Gastrocnemius medialis (tissue), 4 donors: ENCODE measurements around the gene ZFYVE26. TPM values are rescaled to one million over a fixed set of nuclear protein-coding genes. Genes with fewer than 3 reads are reported as not detected.

ENCODE experiments used
- ATAC-seq, 2 donors: fragments of 150-250 bp; one replicate each; pipeline ENCODE4 v1.9.1; 2016
- DNase-seq, 2 donors: peaks; one replicate each; pipeline ENCODE4 v3.0.0-alpha.2; 2019
- H3K27ac ChIP-seq, 4 donors: fragments of 200-600 bp; sonication (generic); 1 replicate in 1 of 4; 2 replicates in 3 of 4; pipeline ENCODE4 v1.5.1; 2016 to 2018; ENCODE audit warnings: mild to moderate bottlenecking in 2 of 4, moderate library complexity in 1 of 4
- H3K27me3 ChIP-seq, 3 donors: fragments of 200-600 bp; sonication (generic) in 2 of 3; 1 replicate in 1 of 3; 2 replicates in 2 of 3; pipeline versions ENCODE4 v1.5.1 to v1.6.0; 2016 to 2019; ENCODE audit warnings: mild to moderate bottlenecking in 1 of 3, moderate library complexity in 1 of 3
- H3K36me3 ChIP-seq, 2 donors: fragments of 200-600 bp; sonication (generic) in 1 of 2; one replicate each; pipeline ENCODE4 v1.5.1; 2017 to 2018
- H3K4me1 ChIP-seq, 2 donors: fragments of 200-600 bp; sonication (generic) in 1 of 2; one replicate each; pipeline ENCODE4 v1.5.1; 2016 to 2017; ENCODE audit warnings: mild to moderate bottlenecking in 2 of 2
- H3K4me3 ChIP-seq, 4 donors: fragments of 200-600 bp; sonication (generic) in 3 of 4; 1 replicate in 1 of 4; 2 replicates in 3 of 4; pipeline ENCODE4 v1.5.1; 2016 to 2019; ENCODE audit warnings: mild to moderate bottlenecking in 2 of 4
- H3K9me3 ChIP-seq, 3 donors: fragments of 200-600 bp; sonication (generic) in 2 of 3; 1 replicate in 1 of 3; 2 replicates in 2 of 3; pipeline ENCODE4 v1.5.1; 2016 to 2019
- CTCF ChIP-seq, 5 experiments: fragments of 450-650 bp in 3 of 5; fragments of 200-600 bp in 2 of 5; sonication (generic) in 2 of 5; IDR thresholded peaks in 4 of 5; conservative IDR thresholded peaks in 1 of 5; 1 replicate in 4 of 5; 2 replicates in 1 of 5; pipeline ENCODE4 v1.5.1; 2016 to 2019; ENCODE audit warnings: antibody characterized with exemption in 5 of 5, mild to moderate bottlenecking in 3 of 5, moderate library complexity in 3 of 5
- POLR2A ChIP-seq, 2 donors: fragments of 450-650 bp; IDR thresholded peaks; one replicate each; pipeline ENCODE4 v1.6.1; 2017; ENCODE audit warnings: antibody characterized with exemption in 2 of 2, mild to moderate bottlenecking in 2 of 2, moderate library complexity in 2 of 2
- in situ Hi-C, 4 donors: fragments of 200-750 bp; cut with MboI; loops; one replicate each; pipeline versions ENCODE4 v1.15.0 to v1.8.0; 2017; ENCODE audit warnings: low sequenced_read_pairs in 4 of 4
- intact Hi-C: fragments of 100-400 bp; cut with DNase I; formaldehyde crosslinking; loops from one replicate; pipeline ENCODE4 v1.15.1; 2023; ENCODE audit warnings: low total_unique reads
- total RNA-seq, 4 donors: library from RNA; depleted of rRNA; stranded (reverse); fragments of >200 nt; gene quantifications; one replicate each; pipeline versions ENCODE4 v1.1.0 to v1.2.3, GENCODE V29; 2016

Gene ZFYVE26
- total RNA-seq, 4 donors from 2014 or later, result 16.3 to 26.3 (median 17.6) TPM

DNA sequence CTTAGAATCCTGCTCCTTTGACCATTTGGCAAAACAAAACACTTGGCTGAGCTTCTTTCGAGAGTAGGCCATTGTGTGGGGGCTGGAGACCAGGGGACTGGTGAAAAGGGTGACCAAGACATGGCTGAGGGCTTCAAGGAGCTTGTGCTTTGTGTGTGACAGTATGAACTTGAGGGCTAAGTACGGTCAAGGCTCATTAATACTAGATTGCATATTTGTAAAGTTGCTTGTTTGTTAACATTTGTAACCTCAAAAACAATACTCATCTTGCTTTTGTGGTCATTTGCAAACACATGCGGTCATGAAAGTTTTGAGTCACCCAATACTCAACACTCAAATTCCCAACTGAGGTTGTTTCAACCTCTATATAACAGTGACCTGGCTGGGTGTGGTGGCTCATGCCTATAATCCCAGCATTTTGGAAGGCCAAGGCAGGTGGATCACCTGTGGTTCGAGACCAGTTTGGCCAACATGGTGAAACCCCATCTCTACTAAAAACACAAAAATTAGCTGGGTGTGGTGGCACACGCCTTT lies 42.5 kb downstream of the ZFYVE26 start:
- in situ Hi-C loops (no loop called here), intact Hi-C loops (no loop called here)
- TF ChIP-seq POLR2A (IDR thresholded peaks at IDR 0.05) (no peak), CTCF (IDR thresholded peaks at IDR 0.05 in 4 of 5, conservative IDR thresholded peaks at IDR 0.05 in 1 of 5) (no peak)
- H3K4me3 ChIP-seq, result no peak overlapping the region
- no peaks in the 10 kb centered on the region for H3K27me3 ChIP-seq
- no peaks in the 10 kb centered on the region for H3K9me3 ChIP-seq
- no peak overlapping the region for H3K27ac ChIP-seq
- no peak for DNase-seq
- H3K36me3 ChIP-seq, result peaks cover 6 to 87% of the 10 kb centered on the region in 2 donors
- H3K4me1 ChIP-seq, result peaks cover 0 to 20% of the 10 kb centered on the region in 2 donors
- no peak for ATAC-seq

- no peak overlapping the region for H3K4me3 ChIP-seq
- no peak for ATAC-seq
- DNase-seq, result no peak
- no peaks in the 10 kb centered on the region for H3K27me3 ChIP-seq
- no peaks in the 10 kb centered on the region for H3K4me1 ChIP-seq
- intact Hi-C loops (no loop called here), in situ Hi-C loops (no loop called here)
- TF ChIP-seq POLR2A (IDR thresholded peaks at IDR 0.05) (no peak), CTCF (IDR thresholded peaks at IDR 0.05 in 4 of 5, conservative IDR thresholded peaks at IDR 0.05 in 1 of 5) (no peak)
- peaks cover 0 to 94% of the 10 kb centered on the region in 2 donors for H3K36me3 ChIP-seq
- no peaks in the 10 kb centered on the region for H3K9me3 ChIP-seq
- H3K27ac ChIP-seq, result no peak overlapping the region
Observed at GRCh38 chr14:67768219-67768618, 48.2 kb downstream of the ZFYVE26 start.

DNA sequence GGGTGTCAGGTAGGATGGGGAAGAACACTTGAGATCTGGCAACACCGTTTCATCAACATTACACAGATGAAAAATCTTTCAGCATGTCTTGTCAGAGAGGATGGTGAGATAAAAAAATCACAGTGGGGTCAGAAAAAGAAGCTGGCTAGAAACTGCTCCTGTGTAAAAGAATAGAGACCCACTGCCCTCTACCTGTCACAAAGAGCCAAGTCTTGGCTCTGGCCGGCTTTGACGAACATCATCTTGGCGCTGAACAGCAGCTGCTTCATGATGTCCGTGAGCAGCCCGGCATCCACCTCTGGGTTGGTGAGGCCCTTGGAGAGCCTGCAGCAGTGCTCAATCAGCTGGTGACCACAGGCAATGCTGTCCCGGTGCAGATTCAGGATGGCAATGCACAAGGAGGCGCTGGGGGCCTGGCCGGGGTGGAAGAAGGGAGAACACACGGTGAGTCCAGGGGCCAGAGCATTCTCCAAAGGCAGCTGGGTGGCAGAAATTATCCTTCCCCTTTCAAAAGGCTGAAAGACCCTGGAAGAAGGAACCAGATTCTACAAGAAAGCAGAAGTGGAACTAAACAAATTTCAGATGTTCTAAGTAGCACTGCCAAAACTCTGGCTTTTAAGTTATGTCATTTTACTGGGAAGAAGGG lies 50.2 kb downstream of the ZFYVE26 start:
- H3K4me3 ChIP-seq, result no peak overlapping the region
- no peaks in the 10 kb centered on the region for H3K4me1 ChIP-seq
- H3K9me3 ChIP-seq, result no peaks in the 10 kb centered on the region
- no peaks in the 10 kb centered on the region for H3K27me3 ChIP-seq
- DNase-seq, result no peak
- ATAC-seq, result no peak
- TF ChIP-seq POLR2A (IDR thresholded peaks at IDR 0.05) (no peak), CTCF (IDR thresholded peaks at IDR 0.05 in 4 of 5, conservative IDR thresholded peaks at IDR 0.05 in 1 of 5) (no peak)
- peaks cover 0 to 94% of the 10 kb centered on the region in 2 donors for H3K36me3 ChIP-seq
- intact Hi-C loops (no loop called here), in situ Hi-C loops (no loop called here)
- H3K27ac ChIP-seq, result no peak overlapping the region

DNA sequence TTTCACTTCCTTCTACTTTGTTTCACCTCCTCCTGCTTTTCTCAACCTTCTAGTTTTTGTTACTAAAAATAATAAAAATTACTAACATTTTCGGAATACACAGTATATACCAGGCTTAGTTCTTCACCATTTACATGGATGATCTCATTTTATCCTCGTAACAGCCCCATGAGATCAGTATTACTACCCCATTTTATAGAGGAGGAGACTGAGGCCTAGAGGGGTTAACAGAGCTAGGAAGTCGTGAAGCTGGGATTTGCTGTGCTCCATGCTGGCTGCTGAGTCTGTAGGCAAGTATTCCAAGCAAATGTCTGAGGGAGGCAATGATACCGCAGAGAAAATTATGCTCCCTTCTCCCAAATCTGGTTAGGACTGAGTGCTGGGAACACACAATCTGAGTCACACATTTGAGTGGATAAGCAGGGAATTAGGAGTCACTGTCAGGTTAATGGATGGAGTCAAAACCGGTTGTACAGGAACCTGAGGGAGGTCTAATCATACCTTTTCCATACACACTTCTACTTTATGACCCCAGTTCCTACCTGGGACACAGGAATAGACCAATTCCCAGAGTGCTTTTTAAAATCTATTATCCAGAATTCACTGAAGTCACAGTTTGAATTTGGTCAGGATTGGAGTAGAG lies 51.1 kb downstream of the ZFYVE26 start:
- DNase-seq, result no peak
- intact Hi-C loops (no loop called here), in situ Hi-C loops (no loop called here)
- TF ChIP-seq POLR2A (IDR thresholded peaks at IDR 0.05), result no peak
- no peak for TF ChIP-seq CTCF (IDR thresholded peaks at IDR 0.05 in 4 of 5, conservative IDR thresholded peaks at IDR 0.05 in 1 of 5)
- H3K27me3 ChIP-seq, result no peaks in the 10 kb centered on the region
- no peak for ATAC-seq
- H3K36me3 ChIP-seq, result peaks cover 0 to 94% of the 10 kb centered on the region in 2 donors
- H3K9me3 ChIP-seq, result no peaks in the 10 kb centered on the region
- no peak overlapping the region for H3K4me3 ChIP-seq
- H3K27ac ChIP-seq, result no peak overlapping the region
- no peaks in the 10 kb centered on the region for H3K4me1 ChIP-seq
